OCI-LY1 (cell line): ENCODE results near the gene GOLIM4.

Experiments used
- H2AFZ ChIP-seq: fragments of 200-600 bp; sonication (generic), shearing (Covaris generic); 2 replicates; pipeline ENCODE4 v1.6.0; 2014; ENCODE audit warnings: antibody characterized with exemption, mild to moderate bottlenecking, low read length
- H3F3A ChIP-seq: fragments of 200-600 bp; sonication (generic), shearing (Covaris generic); 2 replicates; pipeline ENCODE4 v1.6.0; 2014; ENCODE audit warnings: mild to moderate bottlenecking, antibody characterized with exemption, low read length, moderate library complexity; ENCODE audit not compliant: insufficient read depth
- H3K27ac ChIP-seq: fragments of 200-600 bp; sonication (generic); 2 replicates; pipeline ENCODE4 v1.5.1; 2014; ENCODE audit warnings: low read length, mixed run types, mild to moderate bottlenecking, low read depth; ENCODE audit not compliant: poor library complexity, severe bottlenecking
- H3K27me3 ChIP-seq: fragments of 200-600 bp; sonication (generic); 2 replicates; pipeline ENCODE4 v1.6.0; 2014; ENCODE audit warnings: antibody characterized with exemption, mild to moderate bottlenecking, low read length, moderate library complexity; ENCODE audit not compliant: insufficient read depth
- H3K36me3 ChIP-seq: fragments of 200-600 bp; sonication (generic); 2 replicates; pipeline ENCODE4 v1.6.1; 2014; ENCODE audit warnings: mild to moderate bottlenecking, antibody characterized with exemption, low read length, moderate library complexity, mixed read lengths; ENCODE audit not compliant: insufficient read depth
- H3K4me1 ChIP-seq: fragments of 200-600 bp; sonication (generic); 2 replicates; pipeline ENCODE4 v1.5.1; 2014; ENCODE audit warnings: mild to moderate bottlenecking, low read length, moderate library complexity; ENCODE audit not compliant: insufficient read depth, severe bottlenecking
- H3K4me2 ChIP-seq: fragments of 200-600 bp; sonication (generic), shearing (Covaris generic); 2 replicates; pipeline ENCODE4 v1.6.1; 2014; ENCODE audit warnings: low read length
- H3K4me3 ChIP-seq: fragments of 200-600 bp; sonication (generic); 2 replicates; pipeline ENCODE4 v1.5.1; 2014; ENCODE audit warnings: low read length, low read depth, mild to moderate bottlenecking, mixed read lengths; ENCODE audit not compliant: poor library complexity, severe bottlenecking
- H3K79me2 ChIP-seq: fragments of 200-600 bp; shearing (Covaris generic); 2 replicates; pipeline ENCODE4 v1.6.1; 2016; ENCODE audit warnings: mixed run types, low read length, mixed read lengths; ENCODE audit not compliant: insufficient read depth
- H3K9ac ChIP-seq: fragments of 200-600 bp; sonication (generic), shearing (Covaris generic); 2 replicates; pipeline ENCODE4 v1.6.1; 2014; ENCODE audit warnings: mild to moderate bottlenecking, low read length, mixed read lengths
- H3K9me2 ChIP-seq: fragments of 200-600 bp; sonication (generic), shearing (Covaris generic); 2 replicates; pipeline ENCODE4 v1.6.1; 2014; ENCODE audit warnings: low read depth, mild to moderate bottlenecking, low read length, mixed read lengths
- H3K9me3 ChIP-seq: fragments of 200-600 bp; shearing (Covaris generic); 2 replicates; pipeline ENCODE4 v1.6.1; 2014; ENCODE audit warnings: low read length, mixed read lengths
- H4K20me1 ChIP-seq: fragments of 200-600 bp; sonication (generic), shearing (Covaris generic); 2 replicates; pipeline ENCODE4 v1.6.0; 2016; ENCODE audit warnings: mild to moderate bottlenecking, low read length; ENCODE audit not compliant: insufficient read depth
- CTCF ChIP-seq: fragments of 200-600 bp; sonication (generic), shearing (Covaris generic); IDR thresholded peaks from 2 replicates; pipeline ENCODE4 v1.5.1; 2017; ENCODE audit warnings: mild to moderate bottlenecking, antibody characterized with exemption, low read length, moderate library complexity, mixed read lengths
- EZH2 ChIP-seq: fragments of 200-600 bp; sonication (generic), shearing (Covaris generic); IDR thresholded peaks from 2 replicates; pipeline ENCODE4 v1.8.0; 2017; ENCODE audit warnings: borderline replicate concordance, mixed run types, mild to moderate bottlenecking, antibody characterized with exemption, low read length, moderate library complexity, mixed read lengths

Gene GOLIM4

GRCh38 chr3:168083906-168084305 lies 11.8 kb downstream of the GOLIM4 start:
- no peaks in the 10 kb centered on the region for H3K9me2 ChIP-seq
- no peak overlapping the region for H3K27ac ChIP-seq
- no peak overlapping the region for H2AFZ ChIP-seq
- H3K9me3 ChIP-seq, result no peaks in the 10 kb centered on the region
- peaks cover 78% of the 10 kb centered on the region for H3K79me2 ChIP-seq
- no peak overlapping the region for H3K9ac ChIP-seq
- H3K4me1 ChIP-seq, result peaks cover 46% of the 10 kb centered on the region
- H3F3A ChIP-seq, result peaks cover under 1% of the 10 kb centered on the region; the same call in 1 of the 2 replicates
- H4K20me1 ChIP-seq, result no peaks in the 10 kb centered on the region
- no peaks in the 10 kb centered on the region for H3K27me3 ChIP-seq
- H3K36me3 ChIP-seq, result no peaks in the 10 kb centered on the region
- no peak overlapping the region for H3K4me3 ChIP-seq
- no peak overlapping the region for H3K4me2 ChIP-seq
- no peak for TF ChIP-seq CTCF
- no peak for TF ChIP-seq EZH2

- Histone ChIP-seq H3K4me2 (no peak overlapping the region), H3K36me3 (peaks cover 6% of the 10 kb centered on the region), H2AFZ (no peak overlapping the region), H3K4me1 (peaks cover 26% of the 10 kb centered on the region), H4K20me1 (no peaks in the 10 kb centered on the region), H3K4me3 (no peak overlapping the region), H3K27me3 (no peaks in the 10 kb centered on the region), H3K9ac (no peak overlapping the region), H3K9me3 (no peaks in the 10 kb centered on the region), H3K27ac (no peak overlapping the region), H3F3A (no peaks in the 10 kb centered on the region; the same call in 1 of the 2 replicates), H3K79me2 (peaks cover 82% of the 10 kb centered on the region), H3K9me2 (no peaks in the 10 kb centered on the region)
- no peak for TF ChIP-seq CTCF
- no peak for TF ChIP-seq EZH2
These were observed 13.9 kb downstream of the GOLIM4 start for GRCh38 chr3:168081856-168082255.

GRCh38 chr3:168081171-168081771 lies 14.5 kb downstream of the GOLIM4 start:
- peaks cover 77% of the 10 kb centered on the region for H3K79me2 ChIP-seq
- no peak overlapping the region for H3K4me3 ChIP-seq
- no peak overlapping the region for H3K9ac ChIP-seq
- H3F3A ChIP-seq, result no peaks in the 10 kb centered on the region; the same call in 1 of the 2 replicates
- no peaks in the 10 kb centered on the region for H3K27me3 ChIP-seq
- H3K36me3 ChIP-seq, result peaks cover 6% of the 10 kb centered on the region
- no peak overlapping the region for H2AFZ ChIP-seq
- H3K9me3 ChIP-seq, result no peaks in the 10 kb centered on the region
- H4K20me1 ChIP-seq, result no peaks in the 10 kb centered on the region
- H3K9me2 ChIP-seq, result no peaks in the 10 kb centered on the region
- TF ChIP-seq EZH2 (no peak), CTCF (no peak)
- H3K4me2 ChIP-seq, result no peak overlapping the region
- peaks cover 20% of the 10 kb centered on the region for H3K4me1 ChIP-seq
- no peak overlapping the region for H3K27ac ChIP-seq
